HG03097 (cell line): Measurements from ENCODE around the gene KRT80.

Source experiments
- ATAC-seq: cut with Tn5 transposase; IDR thresholded peaks from one replicate; pipeline ENCODE4 v1.9.1; 2021; ENCODE audit not compliant: unreplicated experiment, low FRiP score

KRT80 gene

GRCh38 chr12:52199294-52199919 is 7.6 kb upstream of the KRT80 start:
- ATAC-seq = no peak

GRCh38 chr12:52198454-52199215 is 6.8 kb upstream of the KRT80 start:
- ATAC-seq = no peak

- no peak for ATAC-seq
Measured at GRCh38 chr12:52197371-52198231, 5.8 kb upstream of the KRT80 start.

GRCh38 chr12:52195065-52195730 is 3.4 kb upstream of the KRT80 start:
- ATAC-seq = no peak

- ATAC-seq = no peak
Measured at GRCh38 chr12:52193991-52194390, 2.2 kb upstream of the KRT80 start.

GRCh38 chr12:52193532-52193931 is 1.7 kb upstream of the KRT80 start:
- ATAC-seq = no peak

- ATAC-seq = no peak
Measured at GRCh38 chr12:52190860-52191729, 719 bp downstream of the KRT80 start.

- no peak for ATAC-seq
Measured at GRCh38 chr12:52189376-52190174, 2.2 kb downstream of the KRT80 start.

- no peak for ATAC-seq
Measured at GRCh38 chr12:52188658-52189057, 3.2 kb downstream of the KRT80 start.

GRCh38 chr12:52187640-52188039 is 4.2 kb downstream of the KRT80 start:
- no peak for ATAC-seq

GRCh38 chr12:52187206-52187605 is 4.6 kb downstream of the KRT80 start:
- ATAC-seq = no peak

GRCh38 chr12:52186118-52186840 is 5.5 kb downstream of the KRT80 start:
- no peak for ATAC-seq

GRCh38 chr12:52185400-52185967 is 6.3 kb downstream of the KRT80 start:
- no peak for ATAC-seq

- no peak for ATAC-seq
Measured at GRCh38 chr12:52184813-52185212, 7.0 kb downstream of the KRT80 start.

GRCh38 chr12:52183971-52184370 is 7.8 kb downstream of the KRT80 start:
- ATAC-seq = no peak

- no peak for ATAC-seq
Measured at GRCh38 chr12:52183544-52183910, 8.3 kb downstream of the KRT80 start.

- no peak for ATAC-seq
Measured at GRCh38 chr12:52182898-52183543, 8.8 kb downstream of the KRT80 start.

GRCh38 chr12:52182384-52182783 is 9.4 kb downstream of the KRT80 start:
- ATAC-seq = no peak
